ENCODE results near the gene ISL2.
"Not testable (repeated sequence)": the region's sequence is repeated elsewhere in the genome, so short reads cannot be mapped to it uniquely, and the experiment has no call there.

Gene ISL2

GRCh38 chr15:76336254-76337058 lies at the start of gene ISL2:
TSS of gene ISL2 (plus strand) at chr15:76336773. CDS start at chr15:76336884, 111 bp downstream.
- Histone ChIP-seq H3K4me2 (peak within 1 kb of the TSS; percentile 42), H3K27ac (no peak within 1 kb of the TSS)

GRCh38 chr15:76289582-76289981 lies 47.0 kb upstream of the ISL2 start:
- Histone ChIP-seq H3K27me3 (no peaks in the 10 kb centered on the region), H3K4me2 (no peak overlapping the region), H3K4me1 (peaks cover 7% of the 10 kb centered on the region; the same call in 1 of the 2 replicates), H3K36me3 (peaks cover 72% of the 10 kb centered on the region), H3K9ac (no peak overlapping the region), H3K9me3 (no peaks in the 10 kb centered on the region), H4K20me1 (peaks cover 66% of the 10 kb centered on the region), H3K27ac (no peak overlapping the region), H3K4me3 (no peak overlapping the region)
- TF ChIP-seq Cebpa-rat (IDR thresholded peaks at IDR 0.05), result no peak

More at GRCh38 chr15:76336254-76337058, at the start of gene ISL2:
- no peaks in the 10 kb centered on the region for H3K36me3 ChIP-seq
- H3K4me1 ChIP-seq, result peaks cover 22% of the 10 kb centered on the region
- H3K4me3 ChIP-seq, result 0 out of 2 replicates have a peak within 1 kb of the TSS, but pooled peaks have one; percentile 5
- H3K9me3 ChIP-seq, result peaks cover 9% of the 10 kb centered on the region; the same call in 1 of the 2 replicates
- H3K9ac ChIP-seq, result no peak within 1 kb of the TSS
- no peak for TF ChIP-seq Cebpa-rat (IDR thresholded peaks at IDR 0.05)
- peaks cover 72% of the 10 kb centered on the region for H3K27me3 ChIP-seq
- H4K20me1 ChIP-seq, result peaks cover 50% of the 10 kb centered on the region

GRCh38 chr15:76293361-76293760 lies 43.2 kb upstream of the ISL2 start:
- H3K36me3 ChIP-seq, result peaks cover 51% of the 10 kb centered on the region
- peaks cover 100% of the 10 kb centered on the region for H4K20me1 ChIP-seq
- H3K27me3 ChIP-seq, result no peaks in the 10 kb centered on the region
- no peak overlapping the region for H3K4me3 ChIP-seq
- H3K4me1 ChIP-seq, result no peaks in the 10 kb centered on the region
- no peak overlapping the region for H3K9ac ChIP-seq
- H3K27ac ChIP-seq, result no peak overlapping the region
- no peak overlapping the region for H3K4me2 ChIP-seq
- H3K9me3 ChIP-seq, result no peaks in the 10 kb centered on the region
- TF ChIP-seq Cebpa-rat (IDR thresholded peaks at IDR 0.05), result no peak

GRCh38 chr15:76294463-76294862 lies 42.1 kb upstream of the ISL2 start:
- not testable (repeated sequence) for H3K27me3 ChIP-seq, H3K4me1 ChIP-seq, H3K9me3 ChIP-seq, H3K4me3 ChIP-seq, H3K4me2 ChIP-seq, H3K27ac ChIP-seq, H3K9ac ChIP-seq
- Histone ChIP-seq H3K36me3 (peaks cover 42% of the 10 kb centered on the region), H4K20me1 (peaks cover 100% of the 10 kb centered on the region)

- Histone ChIP-seq H3K4me3 (no peak overlapping the region), H3K9me3 (no peaks in the 10 kb centered on the region), H3K36me3 (peaks cover 20% of the 10 kb centered on the region), H3K27ac (no peak overlapping the region), H3K4me1 (no peaks in the 10 kb centered on the region), H3K9ac (no peak overlapping the region), H3K4me2 (no peak overlapping the region), H3K27me3 (no peaks in the 10 kb centered on the region), H4K20me1 (peaks cover 100% of the 10 kb centered on the region)
- TF ChIP-seq Cebpa-rat (IDR thresholded peaks at IDR 0.05), result no peak
These were observed 39.7 kb upstream of the ISL2 start for GRCh38 chr15:76296849-76297248.

GRCh38 chr15:76297951-76298350 lies 38.6 kb upstream of the ISL2 start:
- not testable (repeated sequence) for H3K4me3 ChIP-seq, H3K4me1 ChIP-seq, H3K9ac ChIP-seq, H3K4me2 ChIP-seq, H3K9me3 ChIP-seq, H3K27ac ChIP-seq, H3K27me3 ChIP-seq
- H3K36me3 ChIP-seq, result peaks cover 11% of the 10 kb centered on the region
- H4K20me1 ChIP-seq, result peaks cover 100% of the 10 kb centered on the region

- Histone ChIP-seq H3K9ac (no peak overlapping the region), H3K4me3 (no peak overlapping the region), H3K27me3 (no peaks in the 10 kb centered on the region), H3K4me1 (no peaks in the 10 kb centered on the region), H3K27ac (no peak overlapping the region), H3K36me3 (peaks cover 14% of the 10 kb centered on the region), H4K20me1 (peaks cover 100% of the 10 kb centered on the region), H3K9me3 (0 out of 2 replicates have a peak, but pooled peaks cover 3% of the 10 kb centered on the region), H3K4me2 (no peak overlapping the region)
- TF ChIP-seq Cebpa-rat (IDR thresholded peaks at IDR 0.05), result no peak
These were observed 37.6 kb upstream of the ISL2 start for GRCh38 chr15:76298986-76299385.

- H3K27me3 ChIP-seq, result no peaks in the 10 kb centered on the region
- H3K4me2 ChIP-seq, result no peak overlapping the region
- peaks cover 11% of the 10 kb centered on the region for H3K9me3 ChIP-seq
- no peak for TF ChIP-seq Cebpa-rat (IDR thresholded peaks at IDR 0.05)
- peaks cover 100% of the 10 kb centered on the region for H4K20me1 ChIP-seq
- H3K27ac ChIP-seq, result no peak overlapping the region
- no peak overlapping the region for H3K4me3 ChIP-seq
- no peak overlapping the region for H3K9ac ChIP-seq
- H3K36me3 ChIP-seq, result peaks cover 15% of the 10 kb centered on the region
- no peaks in the 10 kb centered on the region for H3K4me1 ChIP-seq
These were observed 36.8 kb upstream of the ISL2 start for GRCh38 chr15:76299786-76300185.

GRCh38 chr15:76303909-76304308 lies 32.7 kb upstream of the ISL2 start:
- H3K4me3 ChIP-seq, result no peak overlapping the region
- no peaks in the 10 kb centered on the region for H3K4me1 ChIP-seq
- H3K9me3 ChIP-seq, result peaks cover 14% of the 10 kb centered on the region
- H3K36me3 ChIP-seq, result peaks cover 27% of the 10 kb centered on the region; the same call in 1 of the 2 replicates
- H3K9ac ChIP-seq, result no peak overlapping the region
- H4K20me1 ChIP-seq, result peaks cover 100% of the 10 kb centered on the region
- H3K27ac ChIP-seq, result no peak overlapping the region
- TF ChIP-seq Cebpa-rat (IDR thresholded peaks at IDR 0.05), result no peak
- H3K4me2 ChIP-seq, result no peak overlapping the region
- H3K27me3 ChIP-seq, result no peaks in the 10 kb centered on the region

GRCh38 chr15:76309601-76310330 lies 26.8 kb upstream of the ISL2 start:
- Histone ChIP-seq H3K4me2 (peak overlapping the region; percentile 83), H3K27ac (no peak overlapping the region), H3K36me3 (peaks cover 17% of the 10 kb centered on the region; the same call in 1 of the 2 replicates), H3K4me3 (peak overlapping the region; percentile 95), H4K20me1 (peaks cover 56% of the 10 kb centered on the region), H3K27me3 (no peaks in the 10 kb centered on the region), H3K9ac (peak overlapping the region; percentile 94), H3K9me3 (peaks cover 4% of the 10 kb centered on the region), H3K4me1 (peaks cover 24% of the 10 kb centered on the region)
- TF ChIP-seq Cebpa-rat (IDR thresholded peaks at IDR 0.05), result no peak
